8988T (cell line): ENCODE data around the gene DCAF8.

Experiments used
- DNase-seq: peaks from one replicate; pipeline ENCODE4 v3.0.0; 2011

Gene DCAF8

DNA sequence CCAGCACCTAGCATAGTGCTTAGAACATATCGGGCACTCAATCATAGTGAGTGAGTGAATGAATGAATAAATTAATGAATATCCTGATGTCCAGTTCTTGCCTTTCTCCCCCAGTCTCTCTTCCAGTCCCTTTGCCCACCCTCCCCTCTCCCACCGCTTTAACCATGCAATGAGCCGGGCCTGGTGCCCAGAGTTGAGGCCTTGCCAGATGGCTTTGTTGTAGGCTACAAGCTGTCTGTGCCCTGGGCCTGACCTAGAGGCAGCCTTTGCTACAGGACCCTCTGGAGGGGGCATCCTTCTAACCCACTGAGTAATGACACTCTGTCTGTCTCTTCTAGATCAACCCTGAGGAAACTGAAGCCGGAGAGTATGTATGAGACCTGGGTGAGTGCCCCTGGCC lies 65.1 kb downstream of the DCAF8 start:
- DNase-seq: no peak

DNA sequence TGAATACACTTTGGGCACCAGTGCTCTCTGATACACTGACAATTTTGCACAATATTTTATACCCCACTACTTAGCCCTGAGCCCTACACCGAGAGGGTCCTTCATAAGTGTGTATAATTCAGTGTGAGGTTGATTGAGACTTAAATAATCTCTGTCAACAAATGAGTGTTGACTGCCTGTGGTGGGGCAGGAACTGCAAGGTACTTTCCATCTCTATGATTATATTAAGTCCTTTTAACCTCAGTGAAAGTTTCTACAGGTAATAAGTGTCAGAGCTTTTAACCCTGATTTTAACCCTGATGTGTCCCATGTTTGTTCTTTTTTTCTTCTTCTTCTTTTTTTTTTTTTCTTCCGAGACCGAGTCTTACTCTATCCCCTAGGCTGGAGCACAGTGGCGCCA lies 66.2 kb downstream of the DCAF8 start:
- DNase-seq: no peak

DNA sequence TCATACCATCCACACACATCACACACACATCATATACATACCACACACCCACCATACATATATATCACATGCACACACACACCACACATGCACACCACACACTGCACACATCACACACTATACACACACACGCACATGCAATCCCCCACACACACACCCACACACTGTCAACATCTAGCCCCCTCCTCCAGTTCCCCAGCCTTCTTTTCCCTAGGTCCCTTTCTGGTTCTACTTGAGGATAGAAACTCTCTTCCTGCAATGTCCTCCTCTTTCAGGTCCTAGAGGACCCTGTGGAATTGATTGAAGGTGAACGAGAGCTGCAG lies 67.7 kb downstream of the DCAF8 start:
- DNase-seq: no peak

DNA sequence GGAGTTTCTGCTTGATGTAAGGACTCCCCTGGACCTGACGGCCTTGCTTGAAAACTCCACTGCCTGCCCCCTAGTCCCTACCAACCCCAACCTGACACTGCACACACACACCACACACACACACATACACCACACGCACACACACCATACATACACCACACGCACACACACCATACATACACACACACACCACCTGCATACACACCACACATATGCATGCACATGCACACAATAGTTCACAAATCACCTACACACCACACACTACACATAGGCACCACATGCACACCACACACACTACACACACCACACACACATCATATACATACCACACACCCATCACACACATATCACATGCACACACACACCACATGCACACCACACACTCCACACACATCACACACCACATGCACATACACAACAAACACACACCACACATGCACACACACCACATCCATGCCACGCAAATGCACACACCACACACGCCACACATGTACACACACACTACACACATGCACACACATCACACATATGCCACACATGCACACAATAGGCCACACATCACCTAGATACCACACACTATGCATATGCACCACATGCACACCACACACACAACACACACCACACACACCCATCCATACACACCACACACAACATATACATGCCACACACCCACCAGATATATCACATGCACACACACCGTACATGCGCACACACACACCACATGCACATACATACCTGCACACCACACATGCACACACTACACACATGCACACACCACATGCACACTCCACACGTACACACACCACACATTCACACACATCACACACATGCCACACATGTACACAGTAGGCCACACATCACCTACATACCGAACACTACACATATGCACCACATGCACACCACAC lies 68.3 kb downstream of the DCAF8 start:
- no peak for DNase-seq

DNA sequence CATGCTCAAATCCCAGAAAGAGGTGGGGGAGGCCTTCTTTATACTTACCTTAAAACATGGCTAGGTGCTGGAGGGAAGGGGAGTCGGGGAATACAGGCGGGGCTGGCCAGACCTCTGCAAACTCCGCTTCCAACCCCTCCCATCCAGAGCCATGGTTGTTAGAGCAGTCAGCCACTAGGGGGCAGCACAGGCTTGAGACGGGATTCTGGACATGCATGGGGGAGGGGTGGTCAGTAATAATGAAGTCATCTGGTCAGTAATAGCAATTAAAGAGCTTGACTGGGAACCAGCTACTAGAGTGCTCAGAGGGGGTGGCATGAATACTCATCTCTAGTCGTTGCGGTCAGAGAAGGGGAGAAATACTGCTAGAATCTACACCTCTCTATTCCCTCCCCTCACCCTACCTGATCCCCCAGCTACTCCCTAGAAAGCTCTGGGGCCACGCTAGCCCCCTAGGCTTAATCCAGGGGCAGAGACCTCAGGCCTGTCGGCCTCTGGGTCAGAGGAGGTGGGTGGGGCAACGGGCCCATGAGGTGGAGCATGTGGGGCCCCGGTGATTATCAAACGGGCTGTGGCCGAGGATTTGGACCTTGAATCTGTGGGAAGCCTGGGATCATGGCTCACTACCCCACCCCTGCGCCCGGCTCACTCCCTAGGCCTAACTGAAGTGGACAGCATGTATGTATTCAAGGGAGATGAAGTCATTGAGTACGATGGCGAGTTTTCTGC lies 69.1 kb downstream of the DCAF8 start:
- no peak for DNase-seq

DNA sequence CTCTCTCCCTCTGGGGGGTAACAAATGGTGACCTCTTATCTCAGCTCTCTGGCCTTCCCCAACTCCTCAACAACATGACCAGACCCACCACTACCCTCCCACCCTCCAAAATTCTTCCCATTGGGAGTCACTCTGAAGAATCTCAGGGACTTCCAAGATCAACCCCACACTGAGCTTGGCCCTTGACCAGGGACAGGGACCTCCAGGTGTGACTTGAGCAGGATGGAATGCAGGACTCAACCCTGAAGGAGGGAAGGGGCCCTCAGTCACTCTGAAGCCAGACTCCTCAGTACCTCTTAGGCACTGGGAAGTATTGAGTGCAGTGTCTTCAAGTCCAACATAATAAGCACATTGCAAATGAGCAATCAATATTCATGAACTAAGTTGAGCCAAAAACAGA lies 70.1 kb downstream of the DCAF8 start:
- no peak for DNase-seq

DNA sequence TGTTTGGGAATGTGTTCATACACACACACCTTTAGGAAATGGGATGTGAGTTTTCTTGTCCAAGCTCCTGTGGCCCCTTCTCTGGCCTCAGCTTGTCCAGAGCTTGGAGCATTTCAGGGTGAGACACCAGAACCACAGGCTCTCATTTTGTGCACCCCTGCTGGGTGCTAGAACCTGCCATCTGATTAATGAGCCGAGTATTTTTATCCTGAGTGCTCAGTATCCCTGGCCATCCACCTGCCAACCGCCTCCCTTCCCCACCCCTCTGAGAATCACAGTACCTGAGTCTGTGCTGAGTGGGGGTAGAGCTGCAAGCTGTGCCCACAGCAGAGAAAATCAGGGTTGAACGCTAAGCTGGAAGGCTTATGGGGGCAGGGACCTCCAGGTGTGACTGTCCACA lies 70.6 kb downstream of the DCAF8 start:
- no peak for DNase-seq

DNA sequence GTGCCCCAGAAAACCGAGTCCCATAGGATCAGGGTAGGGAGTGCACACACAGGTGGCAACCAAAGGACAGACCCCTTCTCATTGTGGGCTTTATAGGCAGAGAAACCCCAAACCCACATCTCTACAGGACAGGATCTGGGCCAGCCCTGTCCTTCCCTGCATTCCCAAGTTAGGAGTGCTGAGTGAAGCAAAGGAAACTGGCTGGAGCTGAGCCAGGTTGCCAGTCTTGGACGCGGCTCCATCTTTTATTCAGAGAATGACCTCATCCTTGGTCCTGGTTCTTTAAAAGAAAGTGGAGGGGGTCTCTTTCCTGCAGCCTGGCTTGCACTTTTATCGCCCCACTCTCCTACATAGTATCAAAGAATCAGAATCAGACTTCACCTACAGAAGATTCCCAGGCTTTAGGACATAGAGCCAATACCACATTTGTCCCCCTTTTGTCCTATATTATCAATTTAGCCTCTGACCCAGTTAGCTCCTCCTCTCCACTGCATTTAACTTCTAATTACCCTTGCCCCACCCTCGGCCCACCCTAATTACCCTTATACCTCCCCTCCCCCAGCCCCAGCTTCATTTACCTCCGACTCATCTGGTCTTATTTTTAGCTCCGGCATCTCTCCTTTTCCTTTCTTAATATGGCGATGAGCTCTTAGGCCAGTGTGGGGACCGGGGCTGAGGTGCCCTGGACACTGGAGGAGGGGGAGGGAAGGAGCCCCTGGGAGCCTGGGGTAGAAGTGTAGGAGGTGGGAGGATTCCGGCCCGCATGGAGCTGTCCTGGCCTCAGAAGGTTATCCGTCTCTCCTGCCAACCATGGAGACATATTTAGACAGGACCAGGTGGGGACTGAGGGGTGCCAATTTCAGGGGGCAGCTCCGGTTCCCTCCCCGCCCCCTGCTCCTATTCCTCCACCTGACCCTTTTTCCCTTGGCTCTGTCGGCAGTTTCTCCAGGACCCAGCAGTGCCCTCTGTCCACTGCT lies 72.4 kb downstream of the DCAF8 start, which contains the start of gene CASQ1:
CASQ1 (plus strand) TSS at position 927 of the 977 bp plus-strand sequence. CDS start 177 bp downstream, outside the sequence.
- no peak for DNase-seq

DNA sequence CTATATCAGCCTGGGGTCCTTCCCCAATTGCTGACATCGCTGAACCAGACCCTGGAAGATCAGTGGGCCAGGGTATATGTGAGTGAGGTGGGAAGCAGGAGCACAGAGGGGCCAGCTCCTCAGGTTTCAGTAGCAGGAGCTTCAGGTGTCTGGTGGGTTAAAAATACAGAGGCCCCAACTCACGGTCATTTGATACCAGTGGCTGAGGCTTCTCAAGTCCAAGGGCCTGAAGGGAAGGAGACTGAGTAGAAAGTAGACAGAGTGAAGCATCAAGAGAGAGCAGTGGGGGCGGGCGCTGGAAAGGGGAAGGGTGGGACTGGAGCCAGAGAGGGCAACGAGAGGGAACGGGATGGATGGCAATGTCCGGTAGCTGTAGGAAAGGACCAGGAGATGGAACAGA lies 74.0 kb downstream of the DCAF8 start:
- no peak for DNase-seq

DNA sequence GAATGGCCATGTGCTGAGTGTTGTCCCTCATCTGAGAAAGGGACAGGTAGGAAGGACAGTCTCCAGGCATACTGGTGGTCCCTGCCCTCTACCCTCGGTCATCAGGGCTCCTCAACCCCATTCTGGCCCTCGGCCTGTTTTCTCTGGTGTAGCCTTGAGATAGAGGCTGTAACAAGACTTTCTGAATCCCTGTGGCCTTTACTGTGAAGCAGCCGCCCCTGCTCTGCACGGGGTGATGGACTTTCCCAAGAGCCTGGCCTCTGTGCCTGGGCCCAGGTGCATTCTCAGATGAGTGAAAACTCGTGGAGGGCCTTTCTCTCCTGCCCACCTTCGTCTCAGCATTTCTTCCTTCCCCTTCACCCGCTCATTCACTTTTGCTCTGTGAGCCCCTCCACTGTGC lies 74.9 kb downstream of the DCAF8 start:
- DNase-seq: no peak

DNA sequence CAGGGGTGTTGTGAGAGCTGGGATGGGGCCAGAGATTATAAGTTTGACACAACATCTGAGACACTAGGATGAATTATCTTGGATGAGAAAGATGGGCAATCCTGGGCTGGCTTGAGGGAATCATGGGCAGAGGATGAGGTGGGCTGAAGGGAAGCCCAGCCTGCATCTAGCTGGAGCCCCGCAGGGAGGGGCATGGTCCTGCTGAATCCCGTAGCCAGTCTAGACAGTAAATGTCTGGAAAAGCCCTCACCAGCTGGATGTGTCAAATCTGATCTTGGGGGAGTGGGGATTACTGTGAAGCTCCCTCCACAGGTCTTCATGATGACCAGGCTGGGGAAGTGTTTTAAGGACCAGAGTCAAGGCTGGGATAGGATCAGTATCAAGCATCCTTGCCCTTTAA lies 75.6 kb downstream of the DCAF8 start:
- DNase-seq: no peak

DNA sequence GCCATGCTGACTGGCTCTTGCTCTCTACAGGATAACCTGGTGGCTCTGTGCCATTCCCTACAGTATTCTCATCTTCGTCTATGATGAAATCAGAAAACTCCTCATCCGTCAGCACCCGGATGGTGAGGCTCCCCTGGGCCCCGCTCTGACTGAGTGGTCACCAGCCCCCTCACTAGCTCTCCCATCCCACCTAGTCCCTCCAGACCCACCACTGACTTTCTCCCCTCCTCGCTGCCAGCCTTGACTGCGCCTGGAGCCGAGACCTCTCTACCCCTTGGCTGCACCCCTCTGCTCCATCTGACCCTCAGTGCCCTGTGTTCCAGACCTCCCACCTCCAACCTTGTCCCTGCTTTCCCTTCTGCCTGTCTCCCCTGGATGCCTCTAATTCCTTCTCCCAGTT lies 76.1 kb downstream of the DCAF8 start:
- DNase-seq: no peak

DNA sequence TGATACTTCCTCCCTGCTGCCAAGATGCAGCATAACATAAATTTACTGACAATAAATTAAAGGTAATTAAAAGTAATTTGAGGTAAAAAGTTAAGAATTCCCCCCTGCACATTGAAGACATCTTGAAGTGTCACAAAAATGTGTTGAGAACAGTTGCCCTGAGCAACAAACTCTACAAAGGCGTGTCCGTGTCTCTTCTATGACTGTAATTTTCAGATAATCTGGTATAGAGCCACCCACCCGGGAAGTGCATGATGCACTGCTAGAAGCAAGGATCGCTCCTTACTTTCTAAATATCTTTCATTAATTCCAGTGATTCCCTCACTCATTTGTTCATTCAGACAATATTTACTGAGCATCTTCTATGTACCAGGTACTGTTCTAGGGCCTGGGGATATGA lies 83.0 kb downstream of the DCAF8 start:
- no peak for DNase-seq

DNA sequence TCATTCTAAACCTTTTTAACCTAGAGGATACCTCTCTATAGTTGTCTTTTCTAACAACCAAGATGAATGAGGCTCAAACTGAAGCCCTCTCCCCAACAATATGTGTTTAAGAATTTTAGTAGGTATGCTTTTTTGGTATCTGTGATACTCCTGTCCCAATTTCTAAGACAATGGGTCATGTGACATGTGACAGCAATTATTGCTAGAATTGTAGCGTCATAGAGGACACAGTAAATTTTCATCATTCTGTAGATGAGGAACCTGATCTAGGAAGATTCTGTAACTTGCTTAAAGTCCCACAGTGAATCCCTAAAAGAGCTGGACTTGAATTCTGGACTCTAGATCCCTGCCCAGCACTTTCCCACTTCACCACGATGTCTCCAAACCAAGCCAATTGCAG lies 83.6 kb downstream of the DCAF8 start:
- DNase-seq: no peak

DNA sequence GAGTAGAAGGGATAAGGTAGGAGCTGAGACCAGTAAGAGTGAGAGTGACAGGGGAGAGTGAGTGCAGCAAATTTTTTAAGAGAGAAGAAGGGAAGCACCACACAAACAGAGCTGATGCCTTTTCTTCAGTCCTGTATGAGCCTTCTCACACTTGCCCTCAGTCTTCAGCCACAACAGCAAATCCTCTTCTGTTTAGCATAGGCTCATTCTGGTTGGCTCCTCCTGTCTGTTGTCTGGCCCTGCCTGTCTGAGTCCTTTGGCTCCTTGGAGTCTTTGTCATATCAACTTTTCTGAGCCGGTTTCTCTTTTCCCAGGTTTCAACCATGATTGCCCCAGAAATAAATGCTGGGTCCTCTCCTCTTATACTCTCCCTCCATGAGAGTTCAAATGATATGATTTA lies 84.7 kb downstream of the DCAF8 start:
- no peak for DNase-seq

DNA sequence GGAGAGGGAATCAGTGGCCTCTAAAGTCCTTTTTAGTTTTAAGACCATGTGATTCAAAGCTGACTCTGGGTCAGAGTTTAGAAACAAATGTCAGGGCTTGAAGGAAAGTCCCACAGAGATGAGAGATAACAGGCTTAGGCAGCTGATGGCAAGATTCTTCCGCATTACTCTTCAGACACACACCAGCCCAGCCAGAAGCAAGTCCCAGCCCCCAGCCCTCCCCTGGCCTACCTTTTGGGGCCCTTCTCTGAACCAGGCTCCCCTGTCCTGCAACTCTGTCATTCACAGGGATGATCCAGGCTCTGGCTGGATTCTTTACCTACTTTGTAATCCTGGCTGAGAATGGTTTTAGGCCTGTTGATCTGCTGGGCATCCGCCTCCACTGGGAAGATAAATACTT lies 85.1 kb downstream of the DCAF8 start:
- DNase-seq: no peak

DNA sequence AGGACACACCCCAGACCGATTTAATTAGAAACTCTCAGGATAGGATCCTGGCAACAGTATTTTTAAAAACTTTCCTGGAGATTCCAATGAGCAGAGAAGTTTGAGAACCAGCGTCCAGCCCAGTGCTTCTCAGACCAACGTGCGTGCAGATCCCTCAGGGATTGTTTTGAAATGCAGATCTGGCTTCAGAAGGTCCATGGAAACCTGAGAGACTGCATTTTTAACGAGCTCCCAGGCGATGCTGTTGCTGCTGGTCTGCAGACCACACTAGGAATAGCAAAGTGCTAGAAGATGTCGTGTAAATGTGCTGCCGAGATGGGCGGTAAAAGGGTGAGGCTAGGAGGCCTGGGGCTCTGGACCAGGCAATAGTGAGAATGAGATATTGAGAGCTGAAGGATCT lies 90.4 kb downstream of the DCAF8 start:
- no peak for DNase-seq

DNA sequence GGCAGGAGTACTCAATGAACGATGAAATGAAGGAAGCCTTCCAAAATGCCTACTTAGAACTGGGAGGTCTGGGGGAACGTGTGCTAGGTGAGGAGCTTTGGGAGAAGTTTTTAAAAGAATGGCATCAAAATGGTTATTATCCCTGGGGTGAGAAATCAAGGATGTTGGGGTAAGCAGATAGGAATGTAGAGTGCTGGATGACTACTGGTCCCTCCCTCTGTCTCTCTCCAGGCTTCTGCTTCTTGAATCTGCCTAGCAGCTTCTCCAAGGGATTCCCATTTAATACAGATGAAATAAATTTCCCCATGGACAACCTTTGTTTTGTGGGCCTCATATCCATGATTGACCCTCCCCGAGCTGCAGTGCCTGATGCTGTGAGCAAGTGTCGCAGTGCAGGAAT lies 91.0 kb downstream of the DCAF8 start:
- DNase-seq: no peak

DNA sequence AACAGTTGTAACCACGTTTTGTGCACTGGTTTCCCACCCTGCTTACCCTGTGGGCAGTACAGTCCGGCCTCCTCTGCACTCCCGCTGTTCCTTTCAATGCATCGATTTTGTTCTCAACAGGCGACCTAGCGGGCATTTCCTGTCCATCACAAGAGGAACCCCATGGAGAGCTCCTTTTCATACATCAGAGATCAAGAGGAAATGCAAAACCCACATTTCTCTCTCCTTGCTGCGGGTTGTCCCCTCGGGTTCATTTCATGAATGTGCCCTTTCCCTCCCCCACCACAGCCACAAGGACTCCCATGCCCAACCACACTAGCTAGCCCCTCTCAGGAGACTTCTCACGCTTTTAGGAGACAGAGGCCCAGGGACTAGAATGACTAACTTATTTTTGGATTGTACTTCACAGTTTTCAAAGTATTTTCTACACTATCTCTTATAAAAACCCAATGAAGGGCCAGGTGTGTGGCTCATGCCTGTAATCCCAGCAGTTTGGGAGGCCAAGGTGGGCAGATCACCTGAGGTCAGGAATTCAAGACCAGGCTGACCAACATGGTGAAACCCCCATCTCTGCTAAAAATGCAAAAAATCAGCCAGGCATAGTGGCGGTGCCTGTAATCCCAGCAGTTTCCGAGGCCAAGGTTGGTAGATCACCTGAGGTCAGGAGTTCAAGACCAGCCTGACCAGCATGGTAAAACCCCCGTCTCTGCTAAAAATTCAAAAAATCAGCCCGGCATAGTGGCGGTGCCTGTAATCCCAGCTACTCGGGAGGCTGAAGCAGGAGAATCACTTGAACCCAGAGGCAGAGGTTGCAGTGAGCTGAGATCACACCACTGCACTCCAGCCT lies 92.6 kb downstream of the DCAF8 start:
- DNase-seq: no peak

DNA sequence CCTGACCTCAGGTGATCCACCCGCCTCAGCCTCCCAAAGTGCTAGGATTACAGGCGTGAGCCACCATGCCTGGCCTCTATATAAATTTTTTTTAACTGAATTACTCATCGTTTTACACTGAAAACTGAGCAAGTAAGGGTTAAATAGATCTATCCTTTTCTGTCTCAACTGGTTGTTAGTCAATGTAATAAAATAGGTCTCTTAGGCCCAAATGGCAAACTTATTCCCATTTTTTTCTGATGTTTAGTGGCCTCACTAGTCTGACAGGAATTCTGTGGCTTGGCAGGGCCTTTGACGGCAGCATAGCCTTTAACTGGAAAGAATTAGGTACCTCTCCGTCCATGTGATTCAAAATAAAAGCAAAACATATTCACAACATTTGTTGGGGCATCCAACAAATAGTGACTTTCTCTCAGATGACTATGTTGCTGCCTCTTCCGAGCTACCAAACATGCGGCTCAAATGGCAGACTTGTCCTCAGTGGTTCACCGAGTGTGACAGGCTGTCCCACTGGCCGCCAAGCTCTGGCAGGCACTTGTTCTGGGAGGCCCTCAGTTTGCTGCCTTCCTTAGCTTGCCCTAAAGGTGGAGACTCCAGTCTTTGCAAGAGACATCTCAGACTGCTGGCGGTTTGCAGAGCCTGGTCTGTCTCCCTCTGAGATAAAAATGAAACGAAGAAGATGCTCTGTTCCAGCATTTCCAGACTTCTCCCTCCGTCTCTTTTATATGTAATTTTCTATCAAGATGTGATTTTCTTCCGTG lies 93.6 kb downstream of the DCAF8 start:
- no peak for DNase-seq

DNA sequence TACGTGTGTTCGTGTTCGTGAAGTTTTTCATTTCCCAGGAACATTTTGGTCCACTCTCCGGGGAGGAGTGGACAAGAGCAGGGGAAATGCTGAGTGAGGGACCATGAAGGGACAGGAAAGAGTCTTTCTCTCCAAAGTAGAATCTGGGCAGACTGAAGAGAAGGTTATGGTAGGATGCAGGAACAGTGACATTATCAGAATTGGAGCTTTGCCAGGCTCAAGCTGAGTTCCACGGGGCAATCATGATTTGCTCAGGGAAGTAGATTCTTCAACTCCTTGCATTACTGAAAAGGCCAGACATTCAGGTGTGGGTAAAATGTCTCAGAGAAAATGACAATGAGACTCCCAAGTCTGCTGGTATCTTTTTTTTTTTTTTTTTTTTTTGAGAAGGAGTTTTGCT lies 94.3 kb downstream of the DCAF8 start:
- DNase-seq: no peak

DNA sequence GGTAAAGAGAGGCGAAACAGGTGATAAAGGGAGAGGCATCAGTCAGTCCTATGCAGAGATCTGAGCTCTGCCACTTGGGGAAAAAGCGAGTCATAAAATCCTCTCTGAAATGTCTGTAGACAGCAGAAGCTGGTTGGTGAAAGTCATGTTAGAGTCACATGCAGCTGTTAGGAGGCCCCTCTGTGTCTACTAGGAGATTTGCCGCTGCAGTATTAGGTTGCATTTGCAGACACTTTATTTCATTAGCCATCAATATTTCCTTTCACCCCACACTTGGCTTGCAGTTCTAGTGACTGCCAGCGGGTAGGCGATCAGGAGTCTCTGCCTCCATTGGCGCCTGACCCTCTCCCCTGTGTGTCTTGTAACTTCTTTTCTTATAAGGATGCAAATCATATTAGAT lies 94.8 kb downstream of the DCAF8 start:
- no peak for DNase-seq
